Brain pericyte (primary cell): ENCODE data around the gene UBL7.
"Not testable (repeated sequence)": the region's sequence is repeated elsewhere in the genome, so short reads cannot be mapped to it uniquely, and the experiment has no call there.

Experiments
- DNase-seq: peaks from one replicate; pipeline ENCODE4 v3.0.0-alpha.2; 2012; ENCODE audit warnings: low read depth, low spot score

UBL7 gene, protein sequence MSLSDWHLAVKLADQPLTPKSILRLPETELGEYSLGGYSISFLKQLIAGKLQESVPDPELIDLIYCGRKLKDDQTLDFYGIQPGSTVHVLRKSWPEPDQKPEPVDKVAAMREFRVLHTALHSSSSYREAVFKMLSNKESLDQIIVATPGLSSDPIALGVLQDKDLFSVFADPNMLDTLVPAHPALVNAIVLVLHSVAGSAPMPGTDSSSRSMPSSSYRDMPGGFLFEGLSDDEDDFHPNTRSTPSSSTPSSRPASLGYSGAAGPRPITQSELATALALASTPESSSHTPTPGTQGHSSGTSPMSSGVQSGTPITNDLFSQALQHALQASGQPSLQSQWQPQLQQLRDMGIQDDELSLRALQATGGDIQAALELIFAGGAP

DNA sequence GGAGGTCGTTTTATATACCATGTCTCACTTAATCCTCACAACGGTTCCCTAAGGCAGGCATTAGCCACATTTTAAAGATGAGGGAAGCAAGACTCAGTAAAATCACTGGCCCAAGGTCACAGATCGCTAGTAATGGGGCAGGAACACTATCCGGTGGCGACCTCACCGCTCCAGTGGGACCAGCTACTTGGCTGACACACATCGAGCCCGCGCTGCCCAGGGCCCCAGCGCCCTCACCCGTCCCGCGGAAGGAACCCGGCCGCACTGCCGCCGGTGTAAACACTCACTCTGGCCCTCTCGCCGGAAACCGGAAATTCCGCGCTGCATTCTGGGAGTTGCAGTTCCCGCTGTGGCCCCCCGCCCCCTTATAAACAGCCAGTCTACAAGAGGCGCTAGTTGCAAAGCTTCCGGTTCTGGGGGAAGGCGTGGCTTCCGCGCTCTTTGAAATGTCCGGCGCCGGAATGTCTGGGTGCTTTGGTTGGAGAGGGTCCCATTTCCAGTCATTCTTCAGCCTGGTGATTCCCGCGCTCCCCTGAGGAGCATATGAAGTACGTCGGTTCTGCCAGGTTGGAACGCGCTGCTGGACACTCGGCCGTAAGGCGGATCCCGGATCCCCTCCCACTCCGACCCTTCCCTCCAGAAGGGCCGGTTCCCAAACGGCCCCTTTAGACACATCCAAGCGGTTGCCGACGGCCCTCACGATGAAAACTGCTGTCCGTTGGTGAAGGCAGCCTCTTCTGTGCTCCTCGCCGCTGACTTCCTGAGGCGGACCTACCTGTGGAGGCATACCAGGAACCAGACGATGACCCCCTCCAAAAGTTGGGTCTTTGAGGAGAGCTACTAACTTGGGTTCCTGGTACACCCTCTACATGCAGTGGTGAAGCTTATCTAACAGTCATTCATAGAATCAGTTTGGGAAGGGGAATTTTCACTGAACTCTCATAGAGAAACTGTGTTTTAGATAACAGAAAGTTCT lies at the start of gene UBL7:
Gene UBL7 (minus strand): TSS at position 290 of the 976 bp plus-strand sequence. CDS start 2,293 bp downstream, outside the sequence.
- peak; percentile 74 for DNase-seq

DNA sequence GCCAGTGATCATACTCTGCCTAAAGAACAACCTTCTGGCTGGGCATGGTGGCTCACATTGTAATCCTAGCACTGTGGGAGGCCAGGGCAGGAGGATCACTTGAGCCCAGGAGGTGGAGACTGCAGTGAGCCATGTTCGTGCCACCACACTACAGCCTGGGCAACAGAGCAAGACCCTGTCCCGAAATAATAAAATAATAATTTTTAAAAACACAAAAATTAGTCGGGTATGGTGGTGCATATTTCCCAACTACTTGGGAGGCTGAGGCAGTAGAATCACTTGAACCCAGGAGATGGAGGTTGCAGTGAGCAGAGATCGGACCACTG lies 45.5 kb upstream of the UBL7 start:
- DNase-seq: no peak

DNA sequence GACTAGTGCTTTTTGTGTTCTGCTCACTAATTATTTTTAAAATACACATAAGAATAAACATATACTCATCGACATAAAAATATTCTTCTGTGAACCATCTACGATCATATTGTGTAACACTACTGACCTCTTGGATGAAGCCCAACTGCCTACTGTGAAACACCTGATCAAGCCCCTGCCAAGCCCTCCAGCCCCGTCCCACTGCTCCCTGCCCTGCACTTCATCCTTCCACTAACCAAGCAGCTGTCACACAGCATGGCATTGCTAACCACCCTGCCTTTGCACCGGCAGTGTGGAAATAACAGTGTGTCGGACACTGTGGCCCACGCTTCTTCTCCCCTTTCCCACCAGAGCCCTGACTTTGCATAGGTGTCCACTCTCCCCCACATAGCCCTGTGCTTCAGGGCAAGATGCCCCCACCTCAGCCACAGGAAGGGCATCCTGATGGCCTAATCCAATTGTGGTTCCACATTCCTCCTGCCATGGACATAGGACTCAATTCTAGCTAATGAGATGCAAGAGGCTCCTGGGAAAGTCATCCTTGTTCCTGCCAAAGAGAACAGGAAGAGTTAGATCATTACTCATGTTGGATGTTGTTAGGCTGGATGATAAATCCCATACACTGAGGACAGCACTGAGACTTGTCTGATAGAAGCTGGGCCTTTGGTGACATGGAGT lies 45.0 kb upstream of the UBL7 start:
- no peak for DNase-seq

DNA sequence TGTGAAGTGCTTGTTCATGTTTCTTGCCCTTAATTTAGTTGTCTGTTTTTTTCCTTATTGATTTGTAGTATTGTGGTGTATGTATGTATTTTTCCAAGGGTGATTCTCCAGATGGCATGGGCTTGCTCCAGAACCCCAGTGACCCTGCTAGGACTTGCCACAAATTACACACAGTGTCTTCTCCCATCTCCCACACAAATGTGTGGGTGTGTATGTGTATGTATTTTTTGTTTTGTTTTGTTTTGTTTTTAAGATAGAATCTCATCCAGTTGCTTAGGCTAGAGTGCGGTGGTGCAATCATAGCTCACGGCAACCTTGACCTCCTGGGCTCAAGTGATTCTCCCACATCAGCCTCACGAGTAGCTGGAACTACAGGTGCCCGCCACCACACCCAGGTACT lies 43.9 kb upstream of the UBL7 start:
- DNase-seq: no peak

DNA sequence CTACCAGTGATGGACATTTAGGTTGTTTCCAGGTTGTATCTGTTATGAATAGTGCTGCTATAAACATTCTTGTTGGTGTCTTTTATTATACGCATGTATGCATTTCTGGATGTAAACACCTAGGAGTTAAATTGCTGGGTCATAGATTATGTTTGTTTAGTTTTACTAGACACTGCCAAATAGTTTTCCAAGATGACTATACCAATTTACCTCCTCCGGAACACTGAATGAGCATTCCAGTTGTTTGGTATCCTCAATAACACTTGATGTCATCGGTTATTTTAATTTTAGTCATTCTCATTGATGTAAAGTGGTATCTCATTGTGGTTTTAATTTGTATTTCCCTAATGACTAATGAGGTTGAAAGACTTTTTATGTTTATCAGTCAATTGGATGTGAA lies 43.5 kb upstream of the UBL7 start:
- no peak for DNase-seq

DNA sequence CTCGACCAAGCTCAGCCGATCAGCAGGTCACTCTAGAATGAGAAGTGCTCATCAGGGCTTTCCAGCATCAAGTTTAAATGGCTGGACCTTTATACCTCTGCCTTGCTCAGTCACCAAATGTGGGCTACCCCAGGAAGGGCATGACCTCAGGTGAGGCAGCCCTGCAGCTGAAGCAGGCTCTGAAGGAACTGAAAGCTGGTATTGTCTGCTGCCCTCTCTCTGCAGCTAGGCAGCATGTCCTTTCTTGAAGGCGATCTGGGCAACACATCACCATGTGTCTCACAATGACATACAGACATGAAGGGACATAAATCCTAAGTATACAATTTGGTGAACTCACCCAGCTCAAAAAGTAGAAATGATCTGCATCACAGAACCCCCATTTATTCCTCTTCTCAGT lies 41.3 kb upstream of the UBL7 start:
- no peak for DNase-seq

DNA sequence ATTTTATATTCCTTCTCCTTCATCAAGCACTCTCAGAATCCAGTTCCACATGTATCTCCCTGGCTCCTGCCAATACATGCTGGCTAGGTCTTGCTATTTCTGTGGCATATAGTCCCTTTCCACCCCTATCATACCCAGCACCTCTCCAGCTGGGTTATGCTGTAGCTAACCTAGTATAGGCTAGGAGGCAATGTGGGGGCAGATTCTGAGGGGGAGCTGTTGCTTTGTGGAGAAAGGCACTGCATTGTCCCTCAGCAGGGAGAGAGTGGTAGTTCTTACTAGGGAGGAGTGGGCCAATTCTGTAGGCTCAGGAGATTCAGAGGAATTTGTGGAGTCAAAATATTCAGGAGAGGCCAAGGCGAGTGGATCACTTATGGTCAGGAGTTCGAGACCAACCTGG lies 39.4 kb upstream of the UBL7 start:
- no peak for DNase-seq

DNA sequence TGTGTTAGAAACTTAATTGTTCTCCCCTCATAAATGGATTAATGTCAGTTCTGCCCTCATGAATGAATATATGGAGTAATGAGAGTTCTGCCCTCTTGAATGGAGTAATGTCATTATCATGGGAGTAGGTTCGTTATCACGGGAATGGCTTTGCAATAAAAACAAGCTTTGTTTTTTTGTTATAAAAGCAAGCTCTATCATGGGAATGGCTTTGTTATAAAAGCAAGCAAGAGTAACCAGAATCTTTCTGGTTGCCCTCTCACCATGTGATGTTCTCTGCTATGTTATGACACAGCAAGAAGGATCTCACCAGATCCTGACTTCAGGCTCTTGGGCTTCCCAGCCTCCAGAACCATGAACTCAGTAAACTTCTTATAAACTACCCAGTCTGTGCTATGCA lies 38.4 kb upstream of the UBL7 start:
- no peak for DNase-seq

DNA sequence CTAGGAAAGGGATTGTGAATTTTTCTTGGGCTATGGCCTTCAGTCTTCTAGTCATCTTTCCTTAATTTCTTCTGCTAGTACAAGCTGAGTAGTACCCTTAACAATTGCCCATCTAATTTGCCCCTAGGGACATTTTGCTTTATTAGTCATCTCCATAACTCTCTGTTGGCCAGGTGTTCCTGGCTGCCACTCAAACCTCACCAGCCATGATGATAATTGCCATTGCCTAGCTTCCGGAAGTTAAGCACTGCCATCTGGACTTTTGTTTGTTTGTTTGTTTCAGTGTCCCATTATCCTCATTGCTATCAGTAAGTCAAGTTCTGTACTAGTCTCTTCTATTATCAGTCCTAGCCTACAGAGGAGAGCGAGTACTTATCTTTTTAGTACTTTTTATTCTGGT lies 36.6 kb upstream of the UBL7 start:
- DNase-seq: no peak

DNA sequence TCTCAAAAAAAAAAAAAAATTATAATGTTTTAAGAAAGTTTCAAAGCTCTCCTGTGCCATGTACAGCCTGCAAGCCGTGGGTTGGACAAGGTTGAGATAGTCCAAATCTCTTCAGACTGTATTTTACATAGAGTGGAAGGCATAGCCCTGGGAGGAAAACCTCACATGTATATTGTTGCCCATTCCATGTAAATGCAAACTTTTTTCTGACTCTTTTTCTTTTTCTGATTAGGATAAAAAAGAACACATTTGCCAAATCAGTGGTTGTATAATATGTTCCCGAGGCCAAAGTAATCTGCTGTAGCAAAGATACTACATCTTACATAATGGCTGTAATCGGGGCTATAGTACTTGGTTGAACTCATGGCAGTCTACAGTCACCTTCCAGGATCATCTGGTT lies 35.7 kb upstream of the UBL7 start:
- no peak for DNase-seq

DNA sequence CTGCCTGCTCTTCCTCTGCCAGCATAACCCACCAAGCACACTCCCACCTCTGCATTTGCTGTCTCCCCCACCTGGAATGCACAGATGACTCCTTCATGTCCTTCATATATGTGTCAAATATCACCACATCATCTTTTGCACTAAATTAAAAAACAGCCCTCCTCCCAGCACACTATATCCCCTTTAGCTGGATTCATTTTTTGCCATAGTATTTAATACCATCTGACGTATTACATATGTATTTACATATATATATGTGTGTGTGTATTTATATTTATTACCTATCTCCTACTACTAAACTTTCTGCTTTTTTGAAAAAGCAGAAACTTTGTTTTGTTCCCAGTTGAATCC lies 29.4 kb upstream of the UBL7 start:
- no peak for DNase-seq

DNA sequence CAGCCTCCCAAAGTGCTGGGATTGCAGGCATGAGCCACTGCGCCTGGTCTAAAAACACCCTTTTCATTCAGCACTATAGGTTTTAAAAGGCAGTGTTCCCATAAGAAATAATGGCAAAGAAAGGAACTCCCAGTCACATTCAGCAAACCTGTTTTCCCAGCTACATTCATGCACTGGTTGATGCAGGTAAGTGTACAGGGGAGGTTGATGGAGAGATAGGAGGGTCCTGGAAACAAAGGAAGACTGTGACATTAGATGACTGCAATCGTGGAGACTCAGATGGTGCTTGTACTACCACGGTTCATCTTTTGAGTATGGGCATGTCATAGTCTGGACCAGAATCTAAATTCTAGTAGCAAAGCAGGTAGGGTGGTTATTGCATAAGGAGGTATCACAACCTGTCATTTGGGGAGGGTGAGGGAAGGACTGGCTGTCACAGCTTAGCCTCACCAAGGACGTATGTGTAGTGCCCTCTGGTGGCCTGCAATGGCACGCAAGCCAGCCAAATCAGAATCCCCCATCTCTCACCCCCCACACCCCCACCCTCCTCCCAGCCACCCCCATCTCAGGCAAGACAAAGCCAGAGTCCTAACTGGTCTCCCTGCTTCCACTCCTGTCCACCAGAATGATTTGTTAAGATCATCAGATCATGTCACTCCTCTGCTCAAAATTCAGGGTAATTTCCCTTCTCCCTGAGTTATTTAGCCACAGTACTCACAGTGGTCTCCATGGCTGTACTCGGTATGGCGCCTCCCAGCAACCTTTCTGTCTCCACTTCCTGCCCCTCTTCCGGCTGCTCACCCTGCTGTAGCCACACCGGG lies 28.8 kb upstream of the UBL7 start:
- no peak for DNase-seq

DNA sequence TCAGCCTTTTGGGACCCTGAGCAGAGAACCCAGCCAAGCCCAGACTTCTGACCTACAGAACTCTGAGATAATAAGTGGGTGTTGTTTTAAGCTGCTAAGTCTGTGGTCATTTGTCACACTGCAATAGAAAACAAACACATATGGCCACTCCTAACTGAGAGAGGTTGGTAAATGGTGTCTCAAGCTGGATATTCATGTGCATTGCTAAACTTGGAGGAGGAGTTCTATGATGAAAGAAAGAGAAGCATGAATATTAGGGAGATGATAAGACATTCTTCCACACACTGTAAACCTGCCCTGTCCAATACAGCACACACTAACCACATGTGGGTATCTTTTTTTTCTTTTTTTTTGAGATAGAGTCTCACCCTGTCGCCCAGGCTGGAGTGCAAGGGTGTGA lies 27.8 kb upstream of the UBL7 start:
- DNase-seq: no peak

DNA sequence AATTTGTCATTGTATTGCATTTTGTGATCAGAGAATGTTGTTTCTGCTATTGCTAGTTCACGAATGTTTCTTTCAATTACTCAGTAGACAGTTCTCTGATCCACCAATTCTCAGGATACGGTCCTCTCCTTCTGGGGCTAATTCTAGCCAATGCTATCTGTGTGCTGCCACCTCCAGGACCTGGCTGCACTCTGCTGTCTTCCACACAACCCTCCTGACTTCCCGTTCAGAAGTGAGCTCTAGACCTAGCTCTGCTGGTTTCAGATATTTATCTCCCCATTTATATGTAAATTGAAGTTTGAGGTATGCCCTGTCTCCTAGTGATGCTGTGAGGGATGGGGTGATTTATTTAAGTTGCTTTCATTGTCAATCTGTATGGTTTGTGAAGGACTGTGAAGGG lies 21.7 kb upstream of the UBL7 start:
- no peak for DNase-seq

DNA sequence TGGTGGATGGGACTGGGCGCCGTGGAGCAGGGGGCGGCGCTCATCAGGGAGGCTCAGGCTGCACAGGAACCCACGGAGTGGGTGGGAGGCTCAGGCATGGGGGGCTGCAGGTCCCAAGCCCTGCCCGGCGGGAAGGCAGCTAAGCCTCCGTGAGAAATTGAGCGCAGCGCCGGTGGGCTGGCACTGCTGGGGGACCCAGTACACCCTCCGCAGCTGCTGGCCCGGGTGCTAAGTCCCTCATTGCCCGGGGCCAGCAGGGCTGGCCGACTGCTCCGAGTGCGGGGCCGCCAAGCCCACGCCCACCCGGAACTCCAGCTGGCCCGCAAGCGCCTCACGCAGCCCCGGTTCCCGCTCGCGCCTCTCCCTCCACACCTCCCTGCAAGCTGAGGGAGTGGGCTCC lies 19.4 kb upstream of the UBL7 start:
- not testable (repeated sequence) for DNase-seq

DNA sequence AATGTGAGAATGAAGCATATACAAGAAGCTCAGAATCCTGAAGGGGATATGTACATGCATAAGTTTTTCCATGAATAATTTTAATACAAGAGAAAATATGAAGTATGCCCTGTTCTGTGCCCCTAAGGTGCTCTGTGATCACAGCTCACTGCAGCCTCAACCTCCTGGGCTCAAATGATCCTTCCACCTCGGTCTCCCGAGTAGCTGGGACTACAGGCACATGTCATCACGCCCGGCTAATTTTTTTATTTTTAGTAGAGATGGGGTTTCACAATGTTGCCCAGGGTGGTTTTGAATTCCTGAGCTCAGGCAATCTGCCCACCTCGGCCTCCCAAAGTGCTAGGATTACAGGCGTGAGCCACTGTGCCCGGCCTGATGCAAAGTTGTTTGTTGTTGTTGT lies 10.7 kb upstream of the UBL7 start:
- DNase-seq: not testable (repeated sequence)

DNA sequence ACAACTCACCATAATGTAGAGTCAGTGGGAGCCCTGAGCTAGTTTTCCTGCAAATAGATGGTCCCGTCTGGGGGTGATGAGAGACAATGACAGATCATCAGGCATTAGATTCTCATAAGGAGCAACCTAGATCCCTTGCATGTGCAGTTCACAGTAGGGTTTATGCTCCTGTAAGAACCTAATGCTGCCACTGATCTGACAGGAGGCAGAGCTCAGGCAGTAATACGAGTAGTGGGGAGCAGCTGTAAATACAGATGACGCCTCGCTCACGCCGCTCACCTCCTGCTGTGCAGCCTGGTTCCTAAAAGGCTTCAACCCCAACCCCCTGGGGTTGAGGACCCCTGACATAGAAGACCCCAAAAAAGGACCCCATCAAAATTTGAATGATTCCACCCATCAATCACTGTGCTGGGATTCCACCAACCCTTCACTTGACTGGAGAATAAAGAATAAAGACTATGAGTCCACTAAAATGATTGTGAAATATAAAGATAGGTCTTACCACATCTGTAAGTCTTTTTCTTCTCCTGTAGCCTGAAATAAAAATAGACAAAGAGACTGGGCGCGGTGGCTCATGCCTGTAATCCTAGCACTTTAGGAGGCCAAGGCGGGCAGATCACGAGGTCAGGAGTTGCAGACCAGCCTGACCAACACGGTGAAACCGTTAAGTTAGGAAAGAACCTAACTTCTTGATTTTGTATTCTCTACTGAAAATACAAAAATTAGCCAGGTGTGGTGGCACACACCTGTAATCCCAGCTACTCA lies 9.9 kb upstream of the UBL7 start:
- DNase-seq: no peak

DNA sequence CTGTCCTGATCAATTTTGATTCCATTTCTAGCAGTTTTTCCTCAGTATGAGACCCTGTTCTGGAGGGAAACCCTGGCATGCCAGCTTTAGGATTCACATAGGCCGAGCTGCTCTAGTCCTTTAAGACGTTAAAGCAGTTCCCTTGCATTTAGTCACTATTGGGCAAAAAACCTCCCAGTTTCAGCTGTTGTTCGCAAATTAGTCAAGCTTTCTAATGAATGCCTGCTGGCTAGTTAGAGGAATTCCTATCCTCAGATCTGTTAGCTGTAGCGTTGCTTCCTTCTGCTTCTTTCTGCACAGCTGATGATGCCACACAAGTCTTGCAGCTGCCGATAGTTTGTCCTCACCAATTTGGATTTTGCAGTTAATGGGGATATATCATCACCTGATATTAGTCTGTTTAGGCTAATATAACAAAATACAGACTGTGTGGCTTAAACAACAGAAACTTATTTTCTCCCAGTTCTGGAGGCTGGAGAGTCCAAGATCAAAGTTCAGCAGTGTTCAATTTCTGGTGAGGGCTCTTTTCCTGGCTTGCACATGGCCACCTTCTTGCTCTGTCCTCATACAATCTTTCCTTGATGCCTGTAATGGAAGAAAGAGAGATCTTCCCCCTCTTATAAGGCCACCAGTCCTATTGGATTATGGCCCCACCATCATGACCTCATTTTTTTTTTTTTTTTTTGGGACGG lies 7.5 kb upstream of the UBL7 start:
- no peak for DNase-seq

DNA sequence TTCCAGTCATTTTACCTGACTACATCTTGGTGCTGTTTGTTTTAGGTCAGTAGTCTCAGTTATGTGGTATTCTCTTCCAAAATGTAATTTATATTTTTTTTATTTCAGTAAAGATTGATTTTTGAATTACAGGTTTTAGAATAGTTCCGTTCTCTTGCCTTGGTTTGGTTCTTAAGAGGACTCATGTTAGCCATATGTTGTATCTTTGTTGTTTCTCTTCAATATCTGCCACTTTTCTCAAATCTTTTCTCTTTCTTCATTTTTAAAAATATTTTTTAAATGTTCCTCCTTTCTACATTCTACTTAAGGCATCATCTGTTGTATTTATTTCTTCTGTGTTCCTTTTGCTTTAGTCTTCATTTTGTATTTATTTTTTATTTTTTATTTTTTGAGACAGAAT lies 5.6 kb upstream of the UBL7 start:
- DNase-seq: no peak

DNA sequence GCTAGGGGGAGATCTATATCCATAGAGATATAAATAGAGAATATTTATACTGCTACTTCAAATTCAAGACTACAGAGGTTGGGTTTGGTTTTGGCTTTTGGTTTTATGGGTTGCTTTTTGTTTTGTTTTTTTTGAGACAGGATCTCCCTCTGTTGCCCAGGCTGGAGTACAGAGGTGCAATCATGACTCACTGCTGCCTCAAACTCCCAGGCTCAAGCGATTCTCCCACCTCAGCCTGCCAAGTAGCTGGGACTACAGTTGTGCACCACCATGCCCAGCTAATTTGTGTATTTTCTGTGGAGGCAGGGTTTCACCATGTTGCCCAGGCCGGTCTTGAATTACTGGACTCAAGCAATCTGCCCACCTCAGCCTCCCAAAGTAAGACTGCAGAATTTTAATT lies 3.9 kb upstream of the UBL7 start:
- DNase-seq: no peak
